Right lobe of liver (tissue), 6 donors: ENCODE results near the gene MYO1F. TPM values are rescaled to one million over a fixed set of nuclear protein-coding genes. Genes with fewer than 3 reads are reported as not detected.
A peak's percentile ranks its signal among the peaks of the same experiment; 100 is the strongest.

ENCODE experiments used
- ATAC-seq, 4 donors: fragments of 200-7000 bp; cut with Tn5 transposase; one replicate each; pipeline ENCODE4 v1.9.1; 2020; ENCODE audit warnings: mild to moderate bottlenecking in 4 of 4, moderate library complexity in 4 of 4
- DNase-seq, 3 donors: peaks; one replicate each; pipeline ENCODE4 v3.0.0-alpha.2; 2020
- H3K27ac ChIP-seq, 3 donors: fragments of 200-600 bp; one replicate each; pipeline ENCODE4 v1.8.0; 2022
- H3K27me3 ChIP-seq, 2 donors: fragments of 200-600 bp; one replicate each; pipeline ENCODE4 v1.8.0; 2022
- H3K36me3 ChIP-seq, 4 donors: fragments of 200-600 bp; sonication (generic) in 1 of 4; one replicate each; pipeline versions ENCODE4 v1.5.1 to v1.8.0; 2017 to 2022; ENCODE audit warnings: control low read depth in 1 of 4
- H3K4me1 ChIP-seq, 4 donors: fragments of 200-600 bp; sonication (generic) in 1 of 4; one replicate each; pipeline versions ENCODE4 v1.5.1 to v1.8.0; 2017 to 2022; ENCODE audit warnings: control low read depth in 1 of 4
- H3K4me3 ChIP-seq, 3 donors: fragments of 200-600 bp; one replicate each; pipeline ENCODE4 v1.8.0; 2022
- H3K9me3 ChIP-seq, 4 donors: fragments of 200-600 bp; sonication (generic) in 1 of 4; one replicate each; pipeline versions ENCODE4 v1.5.1 to v1.8.0; 2017 to 2022; ENCODE audit warnings: control low read depth in 1 of 4
- CTCF ChIP-seq, 4 donors: fragments of 200-600 bp in 3 of 4; fragments of 450-650 bp in 1 of 4; IDR thresholded peaks; one replicate each; pipeline versions ENCODE4 v1.5.1 to v1.8.0; 2016 to 2022; ENCODE audit warnings: antibody characterized with exemption in 4 of 4, mild to moderate bottlenecking in 2 of 4
- POLR2A ChIP-seq: fragments of 450-650 bp; IDR thresholded peaks from one replicate; pipeline ENCODE4 v1.6.1; 2017; ENCODE audit warnings: antibody characterized with exemption, mild to moderate bottlenecking
- WGBS: methylation state at CpG from one replicate; pipeline ENCODE4 v1.1.6; 2018; ENCODE audit warnings: low coverage, low lambda C conversion rate; ENCODE audit not compliant: insufficient coverage; ENCODE audit errors: missing lambda C conversion rate; 5-methylcytosine and 5-hydroxymethylcytosine counted together
- intact Hi-C, 2 donors: fragments of 100-400 bp; cut with DNase I; formaldehyde crosslinking; loops; one replicate each; pipeline versions ENCODE4 v1.11.2 to v1.14.1; 2022
- total RNA-seq, 6 experiments: library from RNA; depleted of rRNA in 2 of 6; stranded (reverse); fragments of >200 nt in 2 of 6; fragmentation: NEBNext Ultra II Directional in 3 of 6; extraction: Animal tissue kit (Norgen Biotek cat#: 25700) in 3 of 6; gene quantifications; one replicate each; pipeline versions ENCODE4 v1.1.0 to v1.2.4, GENCODE V29; 2016 to 2023
- donor health status: DM: no; HTN: yes; CAD: no.
- donor health status: DM: no; HTN: no; CAD: no.
- donor health status: DM: no; HTN: no; CAD: no.
- donor health status: DM: no; HTN: yes; CAD: no.
- donor health status: DM: no; HTN: yes; CAD: no.

MYO1F gene
- total RNA-seq, 6 experiments from 2014 or later, result 7.9 to 21.5 (median 10.2) TPM

DNA sequence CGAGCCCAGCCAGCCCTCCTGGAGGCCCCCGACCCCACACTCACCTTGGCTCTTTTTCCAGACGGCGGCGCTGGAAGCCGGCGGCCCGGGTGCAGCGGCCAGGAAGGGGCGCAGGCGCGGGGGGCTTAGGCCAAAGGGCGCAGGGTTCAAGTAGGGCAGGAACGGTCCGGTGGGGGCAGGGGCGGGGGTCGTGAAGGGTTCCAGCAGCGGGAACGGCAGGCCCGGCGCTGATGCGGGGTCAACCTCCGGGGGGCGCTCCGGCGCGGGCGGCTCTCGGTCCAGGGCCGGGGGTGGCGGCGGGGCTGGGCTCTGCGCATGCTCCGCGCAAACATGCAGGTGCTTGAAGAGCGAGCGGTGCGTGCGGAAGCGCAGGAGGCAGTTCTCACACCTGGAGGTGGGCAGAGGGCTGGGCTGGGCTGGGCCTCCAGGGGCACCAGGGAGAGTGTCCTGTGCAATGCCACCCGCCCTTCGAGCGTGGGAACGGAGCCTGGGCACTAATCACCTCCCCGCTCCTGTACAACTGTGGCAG, 65.6 kb downstream of the MYO1F start:
- no peak for ATAC-seq
- Histone ChIP-seq H3K27ac (no peak overlapping the region), H3K4me3 (no peak overlapping the region), H3K4me1 (peaks cover 0 to 12% (median 6%) of the 10 kb centered on the region in 4 donors), H3K27me3 (no peaks in the 10 kb centered on the region), H3K9me3 (no peaks in the 10 kb centered on the region), H3K36me3 (peaks cover 0 to 7% (median 0%) of the 10 kb centered on the region in 4 donors)
- WGBS, result 92% methylated on average over 10 of the region's 45 CpGs
- DNase-seq, result no peak
- no peak for TF ChIP-seq CTCF (IDR thresholded peaks at IDR 0.05)
- TF ChIP-seq POLR2A, result no peak
- intact Hi-C loops, result loop anchor here in 1 of 2 donors (10.0 kb wide), 1 partner anchor 187 kb away; the partner anchor contains the start of genes NDUFA7 and RPS28

DNA sequence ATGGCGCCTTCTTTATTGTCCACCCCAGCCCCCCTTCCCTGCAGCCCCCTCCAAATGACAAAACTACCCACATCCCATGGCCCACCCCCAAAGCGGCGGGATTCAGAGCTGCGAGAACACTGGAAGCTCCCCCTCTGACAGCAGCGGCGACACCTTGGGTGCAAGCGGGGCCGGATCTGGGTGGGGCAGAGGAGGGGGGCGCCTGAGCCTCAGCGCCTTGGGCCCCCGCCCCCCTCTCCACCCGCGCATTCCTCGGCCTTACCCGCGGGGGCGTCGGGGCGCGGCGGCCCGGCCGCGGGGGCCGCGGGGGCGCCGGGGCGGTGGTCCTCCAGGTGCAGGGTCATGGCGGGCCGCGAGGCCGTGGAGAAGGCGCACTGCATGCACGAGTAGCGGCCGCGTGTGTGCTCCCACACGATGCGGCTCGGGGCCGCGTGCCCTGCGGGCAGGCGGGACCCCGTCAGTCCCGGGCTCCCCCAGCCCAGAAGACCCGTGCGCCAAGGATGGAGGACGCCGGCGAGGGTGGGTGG, 66.6 kb downstream of the MYO1F start:
- Histone ChIP-seq H3K4me3 (no peak overlapping the region), H3K4me1 (peaks cover 0 to 17% (median 6%) of the 10 kb centered on the region in 4 donors), H3K27ac (no peak overlapping the region), H3K9me3 (no peaks in the 10 kb centered on the region), H3K36me3 (peaks cover 0 to 7% (median 0%) of the 10 kb centered on the region in 4 donors), H3K27me3 (no peaks in the 10 kb centered on the region)
- TF ChIP-seq POLR2A (no peak), CTCF (IDR thresholded peaks at IDR 0.05) (no peak)
- DNase-seq (no peak), ATAC-seq (no peak)
- intact Hi-C loops, result loop anchor here in 1 of 2 donors (10.0 kb wide), 1 partner anchor 186 kb away; the partner anchor contains the start of genes NDUFA7 and RPS28
- 93% methylated on average over 2 of the region's 52 CpGs for WGBS

DNA sequence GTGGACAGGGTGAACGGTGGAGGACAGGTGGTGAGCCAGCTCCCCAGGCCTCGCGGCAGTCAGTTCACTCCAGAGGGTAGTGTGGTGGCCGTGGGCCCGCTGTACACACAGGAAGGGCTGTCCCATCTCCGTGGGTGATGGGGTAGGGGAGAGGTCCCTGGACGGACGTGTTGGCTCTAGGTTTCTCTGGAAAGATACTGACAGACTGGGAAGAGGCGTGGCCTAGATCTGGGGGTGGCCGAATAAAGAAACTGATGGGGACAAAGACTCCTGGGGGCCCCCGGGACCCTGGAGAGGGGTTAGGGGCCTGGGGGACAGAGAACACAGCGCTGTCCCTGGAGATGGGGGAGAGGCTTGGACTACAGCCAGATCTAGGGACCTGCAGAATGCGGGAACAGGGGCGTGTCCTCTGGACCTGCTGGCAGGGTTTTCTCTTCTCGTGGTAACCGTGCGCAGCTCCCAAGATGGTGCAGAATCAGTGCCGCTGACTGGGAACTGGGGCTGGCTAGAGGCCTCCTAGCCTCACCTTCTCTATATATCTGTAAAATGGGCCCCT, 70.8 kb downstream of the MYO1F start:
- H3K4me3 ChIP-seq, result peak overlapping the region; percentile 42 to 63 (median 54)
- H3K4me1 ChIP-seq, result peaks cover 0 to 6% (median 0%) of the 10 kb centered on the region in 4 donors
- H3K9me3 ChIP-seq, result no peaks in the 10 kb centered on the region
- no peaks in the 10 kb centered on the region for H3K27me3 ChIP-seq
- no peak for DNase-seq
- ATAC-seq, result peak in 3 of 4 donors; percentile 13 to 34 (median 28)
- peaks cover 0 to 7% (median 0%) of the 10 kb centered on the region in 4 donors for H3K36me3 ChIP-seq
- H3K27ac ChIP-seq, result no peak overlapping the region
- intact Hi-C loops, result loop anchor here in 1 of 2 donors (10.0 kb wide), 1 partner anchor 102 kb away; no protein-coding TSS in a partner anchor
- TF ChIP-seq CTCF (IDR thresholded peaks at IDR 0.05) (peak in 1 of 4 donors; percentile 5), POLR2A (no peak)
- 8% methylated on average over 9 of the region's 18 CpGs for WGBS

DNA sequence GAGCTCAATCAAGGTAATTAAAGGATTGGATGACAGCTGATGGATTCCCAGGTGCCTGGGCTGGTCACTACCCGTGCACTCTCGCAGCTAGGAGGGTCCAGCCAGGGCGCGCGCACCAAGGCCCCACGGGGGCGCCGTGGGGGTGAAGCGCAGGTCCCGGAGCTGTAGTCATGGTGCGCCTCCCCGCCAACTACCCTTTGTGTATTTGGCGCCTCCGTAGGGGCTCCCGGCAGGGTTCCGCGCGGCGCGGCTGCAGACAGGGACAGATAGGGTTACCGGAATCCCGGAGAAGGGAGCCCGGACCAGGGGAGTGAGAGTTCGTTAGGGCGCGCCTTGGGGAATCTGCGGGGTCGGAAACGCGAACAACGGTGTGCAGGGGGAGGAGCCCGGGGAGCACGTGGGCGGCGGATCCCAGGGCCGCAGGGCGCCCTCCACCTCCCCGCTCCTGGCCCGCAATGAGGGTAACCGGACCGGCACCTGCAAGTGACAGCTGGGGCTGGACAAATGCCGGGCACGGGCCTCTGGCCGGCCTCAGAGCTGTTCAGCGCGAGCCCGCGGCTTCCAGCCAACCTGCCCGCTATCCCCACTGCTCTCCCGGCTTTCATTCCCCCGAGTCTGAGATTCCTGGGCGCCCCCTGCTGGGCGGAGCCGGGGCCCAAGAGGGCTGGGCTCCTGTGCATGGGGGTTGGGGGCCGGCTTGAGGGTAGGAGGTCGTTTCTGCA, 71.4 kb downstream of the MYO1F start:
- Histone ChIP-seq H3K4me3 (peak overlapping the region; percentile 42 to 63 (median 54)), H3K27ac (no peak overlapping the region), H3K4me1 (peaks cover 0 to 6% (median 0%) of the 10 kb centered on the region in 4 donors), H3K36me3 (peaks cover 0 to 2% (median 0%) of the 10 kb centered on the region in 4 donors), H3K9me3 (no peaks in the 10 kb centered on the region), H3K27me3 (no peaks in the 10 kb centered on the region)
- 0% methylated on average over 2 of the region's 56 CpGs for WGBS
- peak; percentile 15 for TF ChIP-seq POLR2A
- TF ChIP-seq CTCF (IDR thresholded peaks at IDR 0.05), result peak; percentile 84 to 93 (median 92)
- intact Hi-C loops, result loop anchor here in 1 of 2 donors (10.0 kb wide), 1 partner anchor 101 kb away; no protein-coding TSS in a partner anchor
- ATAC-seq, result peak; percentile 88 to 93 (median 88)
- peak; percentile 84 to 90 (median 88) for DNase-seq
